Measurements from ENCODE around the gene MAB21L4. TPM values are rescaled to one million over a fixed set of nuclear protein-coding genes. Genes with fewer than 3 reads are reported as not detected.

MAB21L4 gene
- polyA plus RNA-seq, 1 donor, result 0.10 TPM

GRCh38 chr2:240894006-240894405 is 1.9 kb downstream of the MAB21L4 start:
- no peak for DNase-seq

- no peak for DNase-seq
Observed at GRCh38 chr2:240893363-240893844, 2.6 kb downstream of the MAB21L4 start.

GRCh38 chr2:240892925-240893324 is 3.0 kb downstream of the MAB21L4 start:
- DNase-seq, result no peak

- DNase-seq, result no peak
Observed at GRCh38 chr2:240892356-240892755, 3.6 kb downstream of the MAB21L4 start.

GRCh38 chr2:240891492-240892340 is 4.2 kb downstream of the MAB21L4 start:
- DNase-seq, result no peak

GRCh38 chr2:240890691-240891090 is 5.3 kb downstream of the MAB21L4 start:
- no peak for DNase-seq

GRCh38 chr2:240889601-240890560 is 6.1 kb downstream of the MAB21L4 start:
- no peak for DNase-seq

- DNase-seq, result no peak
Observed at GRCh38 chr2:240888890-240889573, 6.9 kb downstream of the MAB21L4 start.

GRCh38 chr2:240888130-240888889 is 7.6 kb downstream of the MAB21L4 start:
- no peak for DNase-seq

GRCh38 chr2:240887631-240888030 is 8.3 kb downstream of the MAB21L4 start:
- DNase-seq, result no peak

- no peak for DNase-seq
Observed at GRCh38 chr2:240886678-240887609, 9.0 kb downstream of the MAB21L4 start.

- DNase-seq, result no peak
Observed at GRCh38 chr2:240886023-240886565, 9.9 kb downstream of the MAB21L4 start.

GRCh38 chr2:240885566-240885965 is 10.4 kb downstream of the MAB21L4 start:
- no peak for DNase-seq

- no peak for DNase-seq
Observed at GRCh38 chr2:240884745-240885144, 11.2 kb downstream of the MAB21L4 start.

GRCh38 chr2:240884221-240884620 is 11.7 kb downstream of the MAB21L4 start:
- no peak for DNase-seq

- no peak for DNase-seq
Observed at GRCh38 chr2:240881913-240882312, 14.0 kb downstream of the MAB21L4 start.

- no peak for DNase-seq
Observed at GRCh38 chr2:240879105-240879504, 16.9 kb downstream of the MAB21L4 start.

- DNase-seq, result no peak
Observed at GRCh38 chr2:240878341-240878936, 17.5 kb downstream of the MAB21L4 start.

GRCh38 chr2:240877460-240878340 is 18.3 kb downstream of the MAB21L4 start:
- DNase-seq, result no peak
